K562 (cell line): ENCODE data around the gene VANGL1.

Experiments used
- BACH1 ChIP-seq: fragments of 200-800 bp; sonication (Bioruptor generic); IDR thresholded peaks from 2 replicates; pipeline ENCODE4 v1.6.1; 2016; ENCODE audit warnings: missing genetic modification characterization, missing compliant biosample characterization
- E2F4 ChIP-seq: sonication (generic); formaldehyde crosslinking; IDR thresholded peaks from 2 replicates; pipeline ENCODE4 v1.8.0; 2022; ENCODE audit warnings: mild to moderate bottlenecking, low read depth, missing genetic modification reagents
- EP300 ChIP-seq: IDR thresholded peaks from 2 replicates; pipeline ENCODE4 v1.6.1; 2012; ENCODE audit warnings: low read length, improper control_type of control experiment
- ETV6 ChIP-seq, 3 experiments: fragments of 150-350 bp in 1 of 3; sonication (generic) in 1 of 3; formaldehyde crosslinking in 1 of 3; IDR thresholded peaks; 2 replicates each; pipeline versions ENCODE4 v1.6.1 to v1.8.0; 2014 to 2022; ENCODE audit warnings: borderline replicate concordance in 2 of 3, low read depth in 2 of 3, antibody characterized with exemption in 1 of 3, low read length in 1 of 3, mild to moderate bottlenecking in 1 of 3, missing genetic modification reagents in 1 of 3
- HCFC1 ChIP-seq: IDR thresholded peaks from 2 replicates; pipeline ENCODE4 v1.6.1; 2012; ENCODE audit warnings: low read depth, low read length, improper control_type of control experiment
- MAZ ChIP-seq, 2 experiments: fragments of 450-650 bp in 1 of 2; sonication (generic) in 1 of 2; formaldehyde crosslinking; IDR thresholded peaks in 1 of 2; conservative IDR thresholded peaks in 1 of 2; 2 replicates each; pipeline versions ENCODE4 v1.4.0 to v1.5.0; 2020; ENCODE audit warnings: mild to moderate bottlenecking in 1 of 2, missing genetic modification reagents in 1 of 2
- NCOA2 ChIP-seq, 2 experiments: fragments of 450-650 bp; IDR thresholded peaks; 2 replicates each; pipeline ENCODE4 v1.6.1; 2018; ENCODE audit warnings: mild to moderate bottlenecking in 2 of 2, moderate library complexity in 1 of 2; ENCODE audit not compliant: partially characterized antibody in 2 of 2
- SMARCA4 ChIP-seq: fragments of 450-650 bp; IDR thresholded peaks from 2 replicates; pipeline ENCODE4 v1.6.1; 2016
- SP2 ChIP-seq: IDR thresholded peaks from 2 replicates; pipeline ENCODE4 v1.6.1; 2011; ENCODE audit warnings: mild to moderate bottlenecking, low read depth, low read length, moderate library complexity; ENCODE audit not compliant: poor library complexity, severe bottlenecking; ENCODE audit errors: extremely low read depth
- SPI1 ChIP-seq: IDR thresholded peaks from 2 replicates; pipeline ENCODE4 v1.6.1; 2011; ENCODE audit warnings: low read depth, low read length, control low read depth, borderline replicate concordance
- TAF1 ChIP-seq: IDR thresholded peaks from 2 replicates; pipeline ENCODE4 v1.6.1; 2011; ENCODE audit warnings: mild to moderate bottlenecking, low read length, moderate library complexity; ENCODE audit not compliant: insufficient read depth, control insufficient read depth, severe bottlenecking; ENCODE audit errors: extremely low read depth
- TRIM25 ChIP-seq: fragments of 450-650 bp; IDR thresholded peaks from 2 replicates; pipeline ENCODE4 v1.7.0; 2016; ENCODE audit warnings: borderline replicate concordance
- XRCC4 ChIP-seq: IDR thresholded peaks from one replicate; pipeline ENCODE4 v1.6.1; 2011; ENCODE audit not compliant: insufficient read depth, insufficient read length; ENCODE audit errors: extremely low read depth
- TF ChIP-seq, protein P1 (sequence below), 3 experiments: IDR thresholded peaks in 2 of 3; conservative IDR thresholded peaks in 1 of 3; 2 replicates each; pipeline ENCODE4 v1.5.1; 2011 to 2012; ENCODE audit warnings: low read length in 3 of 3, mild to moderate bottlenecking in 3 of 3, control low read depth in 2 of 3, improper control_type of control experiment in 1 of 3, inconsistent platforms in 1 of 3, low read depth in 1 of 3, mixed read lengths in 1 of 3, moderate library complexity in 1 of 3; ENCODE audit not compliant: insufficient read depth in 2 of 3

DNA sequence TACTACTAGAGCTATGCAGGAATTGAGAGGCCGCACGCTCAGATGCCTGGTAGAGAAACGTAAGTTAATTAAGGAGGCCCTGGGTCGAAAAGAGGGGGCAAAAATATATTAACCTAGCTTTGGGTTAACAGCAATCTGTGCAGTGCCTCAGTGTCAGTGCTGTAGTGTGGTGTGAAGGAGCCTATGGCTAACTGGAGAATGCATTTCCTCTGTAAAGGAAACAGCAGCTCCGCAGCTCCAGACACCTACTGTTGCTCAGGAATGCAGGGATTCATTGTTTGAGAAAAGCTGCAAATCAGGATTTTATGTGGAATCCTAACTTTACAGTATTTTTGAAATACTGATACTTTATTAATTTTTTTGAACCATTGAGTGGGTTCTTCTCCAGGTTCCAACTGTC lies 18.4 kb downstream of the VANGL1 start:
- TF ChIP-seq NCOA2 (IDR thresholded peaks at IDR 0.05; ENCODE audit: partially characterized antibody in 2 of 2) (no peak), E2F4 (CRISPR knock-in tag) (no peak), EP300 (no peak), BACH1 (tag) (no peak), TAF1 (no peak), SMARCA4 (no peak), SP2 (no peak), MAZ (CRISPR knock-in tag; conservative IDR thresholded peaks at IDR 0.05 in 1 of 2, IDR thresholded peaks at IDR 0.05 in 1 of 2) (no peak), XRCC4 (no peak), TRIM25 (no peak), ETV6 (IDR thresholded peaks at IDR 0.05; ENCODE audit: borderline replicate concordance in 1 of 2, low read depth in 2 of 2, low read length in 1 of 2) (no peak), ETV6 (CRISPR knock-in tag; IDR thresholded peaks at IDR 0.05; ENCODE audit: borderline replicate concordance) (no peak), SPI1 (no peak), HCFC1 (no peak)
- TF ChIP-seq, protein P1, sequence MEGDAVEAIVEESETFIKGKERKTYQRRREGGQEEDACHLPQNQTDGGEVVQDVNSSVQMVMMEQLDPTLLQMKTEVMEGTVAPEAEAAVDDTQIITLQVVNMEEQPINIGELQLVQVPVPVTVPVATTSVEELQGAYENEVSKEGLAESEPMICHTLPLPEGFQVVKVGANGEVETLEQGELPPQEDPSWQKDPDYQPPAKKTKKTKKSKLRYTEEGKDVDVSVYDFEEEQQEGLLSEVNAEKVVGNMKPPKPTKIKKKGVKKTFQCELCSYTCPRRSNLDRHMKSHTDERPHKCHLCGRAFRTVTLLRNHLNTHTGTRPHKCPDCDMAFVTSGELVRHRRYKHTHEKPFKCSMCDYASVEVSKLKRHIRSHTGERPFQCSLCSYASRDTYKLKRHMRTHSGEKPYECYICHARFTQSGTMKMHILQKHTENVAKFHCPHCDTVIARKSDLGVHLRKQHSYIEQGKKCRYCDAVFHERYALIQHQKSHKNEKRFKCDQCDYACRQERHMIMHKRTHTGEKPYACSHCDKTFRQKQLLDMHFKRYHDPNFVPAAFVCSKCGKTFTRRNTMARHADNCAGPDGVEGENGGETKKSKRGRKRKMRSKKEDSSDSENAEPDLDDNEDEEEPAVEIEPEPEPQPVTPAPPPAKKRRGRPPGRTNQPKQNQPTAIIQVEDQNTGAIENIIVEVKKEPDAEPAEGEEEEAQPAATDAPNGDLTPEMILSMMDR (IDR thresholded peaks at IDR 0.05 in 2 of 3, conservative IDR thresholded peaks at IDR 0.05 in 1 of 3; ENCODE audit: insufficient read depth in 2 of 3, low read depth in 1 of 3, low read length in 3 of 3) = no peak
